GM19099 (cell line): ENCODE measurements around the gene SMIM14.

Source experiments
- POLR2A ChIP-seq: IDR thresholded peaks from 3 replicates; pipeline ENCODE4 v1.6.1; 2011; ENCODE audit warnings: low read depth; ENCODE audit not compliant: insufficient read length; ENCODE audit errors: extremely low read depth

The SMIM14 gene

GRCh38 chr4:39648827-39649558 lies 10.3 kb upstream of the SMIM14 start:
- TF ChIP-seq POLR2A = no peak

- no peak for TF ChIP-seq POLR2A
Measured at GRCh38 chr4:39648213-39648612, 9.5 kb upstream of the SMIM14 start.

GRCh38 chr4:39642885-39643552 lies 4.4 kb upstream of the SMIM14 start:
- no peak for TF ChIP-seq POLR2A

GRCh38 chr4:39641451-39641850 lies 2.8 kb upstream of the SMIM14 start:
- no peak for TF ChIP-seq POLR2A

- peak; percentile 33 for TF ChIP-seq POLR2A
Measured at GRCh38 chr4:39637586-39638353, 895 bp downstream of the SMIM14 start.

- no peak for TF ChIP-seq POLR2A
Measured at GRCh38 chr4:39637221-39637585, 1.5 kb downstream of the SMIM14 start.

GRCh38 chr4:39636531-39637184 lies 2.0 kb downstream of the SMIM14 start:
- TF ChIP-seq POLR2A = no peak

- TF ChIP-seq POLR2A = no peak
Measured at GRCh38 chr4:39635023-39635422, 3.6 kb downstream of the SMIM14 start.

GRCh38 chr4:39631700-39632079 lies 7.0 kb downstream of the SMIM14 start:
- TF ChIP-seq POLR2A = no peak

GRCh38 chr4:39627413-39627812 lies 11.3 kb downstream of the SMIM14 start:
- no peak for TF ChIP-seq POLR2A

- peak; percentile 67 for TF ChIP-seq POLR2A
Measured at GRCh38 chr4:39626913-39627312, 11.8 kb downstream of the SMIM14 start.

- TF ChIP-seq POLR2A = no peak
Measured at GRCh38 chr4:39626261-39626660, 12.4 kb downstream of the SMIM14 start.

- no peak for TF ChIP-seq POLR2A
Measured at GRCh38 chr4:39621582-39621981, 17.1 kb downstream of the SMIM14 start.

GRCh38 chr4:39620551-39621313 lies 17.9 kb downstream of the SMIM14 start:
- no peak for TF ChIP-seq POLR2A

- TF ChIP-seq POLR2A = no peak
Measured at GRCh38 chr4:39617534-39617933, 21.1 kb downstream of the SMIM14 start.
